Transverse colon (tissue), 4 donors: ENCODE results near the gene SSH2. TPM values are rescaled to one million over a fixed set of nuclear protein-coding genes. Genes with fewer than 3 reads are reported as not detected.
A peak's percentile ranks its signal among the peaks of the same experiment; 100 is the strongest.

ENCODE experiments used
- DNase-seq: peaks from one replicate; pipeline ENCODE4 v3.0.0-alpha.2; 2019
- H3K27ac ChIP-seq, 4 donors: fragments of 200-600 bp; sonication (generic); 2 replicates each; pipeline ENCODE4 v1.5.1; 2016 to 2018; ENCODE audit warnings: inconsistent platforms in 4 of 4
- H3K27me3 ChIP-seq: fragments of 200-600 bp; sonication (generic); 2 replicates; pipeline ENCODE4 v1.5.1; 2017; ENCODE audit warnings: inconsistent platforms
- H3K36me3 ChIP-seq, 4 donors: fragments of 200-600 bp; sonication (generic); 2 replicates each; pipeline ENCODE4 v1.5.1; 2017 to 2019; ENCODE audit warnings: inconsistent platforms in 4 of 4
- H3K4me1 ChIP-seq, 4 donors: fragments of 200-600 bp; sonication (generic); 2 replicates each; pipeline ENCODE4 v1.5.1; 2017 to 2020; ENCODE audit warnings: inconsistent platforms in 4 of 4
- H3K4me3 ChIP-seq, 4 donors: fragments of 200-600 bp; sonication (generic); 1 replicate in 1 of 4; 2 replicates in 3 of 4; pipeline versions ENCODE4 v1.5.1 to v1.6.1; 2017 to 2019; ENCODE audit warnings: inconsistent platforms in 4 of 4
- H3K9me3 ChIP-seq, 2 donors: fragments of 200-600 bp; sonication (generic); 2 replicates each; pipeline ENCODE4 v1.5.1; 2017 to 2019; ENCODE audit warnings: inconsistent platforms in 2 of 2
- CTCF ChIP-seq, 5 experiments: fragments of 200-600 bp in 3 of 5; fragments of 450-650 bp in 2 of 5; sonication (generic) in 3 of 5; IDR thresholded peaks; 1 replicate in 2 of 5; 2 replicates in 3 of 5; pipeline ENCODE4 v1.5.1; 2016 to 2017; ENCODE audit warnings: antibody characterized with exemption in 5 of 5, inconsistent platforms in 3 of 5, mild to moderate bottlenecking in 2 of 5, moderate library complexity in 1 of 5
- EP300 ChIP-seq: sonication (generic); formaldehyde crosslinking; IDR thresholded peaks from one replicate; pipeline ENCODE4 v1.6.1; 2017; ENCODE audit warnings: antibody characterized with exemption, low read depth
- POLR2A ChIP-seq: fragments of 450-650 bp; IDR thresholded peaks from one replicate; pipeline ENCODE4 v1.6.1; 2016; ENCODE audit warnings: antibody characterized with exemption, mild to moderate bottlenecking, moderate library complexity
- POLR2AphosphoS5 ChIP-seq, 3 donors: sonication (generic); formaldehyde crosslinking; IDR thresholded peaks; one replicate each; pipeline ENCODE4 v1.6.1; 2016; ENCODE audit warnings: antibody characterized with exemption in 3 of 3
- WGBS, 2 donors: methylation state at CpG; one replicate each; pipeline ENCODE4 v1.1.5; 2018; ENCODE audit warnings: low coverage in 1 of 2; 5-methylcytosine and 5-hydroxymethylcytosine counted together
- in situ Hi-C, 4 donors: fragments of 200-750 bp; cut with MboI; loops; one replicate each; pipeline versions ENCODE4 v1.15.0 to v1.15.1; 2017; ENCODE audit warnings: low sequenced_read_pairs in 3 of 4, low pct_ligation_motif_present in 1 of 4, low pct_unique_long_range_greater_than_20kb in 1 of 4
- intact Hi-C: fragments of 100-400 bp; cut with DNase I; formaldehyde crosslinking; loops from one replicate; pipeline ENCODE4 v1.15.1; 2023; ENCODE audit warnings: low total_unique reads
- total RNA-seq, 4 donors: library from RNA; depleted of rRNA; stranded (reverse); fragments of >200 nt; gene quantifications; one replicate each; pipeline ENCODE4 v1.1.0, GENCODE V29; 2016

SSH2 gene
- total RNA-seq, 4 donors from 2014 or later = 15.3 to 99.9 (median 46.0) TPM

DNA sequence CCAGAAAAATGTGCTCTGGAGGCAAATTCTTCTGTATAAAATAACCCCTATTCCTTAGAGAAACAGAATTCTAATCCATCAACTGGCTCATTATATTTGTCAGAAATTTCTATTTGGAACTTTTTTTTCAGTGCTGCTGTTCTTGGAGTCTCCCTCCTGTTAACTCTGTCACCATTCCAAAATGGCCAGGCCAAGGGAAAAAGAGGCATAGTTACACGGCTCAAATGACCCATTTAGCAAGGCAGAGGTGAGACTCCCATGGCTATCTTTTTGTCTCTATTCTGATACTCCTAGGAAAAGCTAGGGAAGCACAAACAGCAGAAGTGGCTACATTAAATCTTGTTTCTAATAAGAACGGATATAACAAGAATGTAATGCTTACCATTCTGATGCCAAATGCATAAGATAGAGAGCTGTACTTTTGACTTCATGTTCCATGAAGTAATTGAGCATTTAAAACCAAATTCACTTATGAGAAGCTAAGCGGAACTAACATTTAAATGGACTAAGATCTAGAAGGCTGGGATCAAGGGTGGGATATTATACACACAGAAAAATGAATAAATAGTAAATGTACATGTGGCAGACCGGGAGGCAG, 242.9 kb downstream of the SSH2 start:
- intact Hi-C loops = no loop called here
- no peak overlapping the region for H3K4me3 ChIP-seq
- no peaks in the 10 kb centered on the region for H3K9me3 ChIP-seq
- TF ChIP-seq POLR2AphosphoS5 (IDR thresholded peaks at IDR 0.05) (no peak), EP300 (no peak), CTCF (IDR thresholded peaks at IDR 0.05) (no peak), POLR2A (no peak)
- peaks cover 0 to 16% (median 3%) of the 10 kb centered on the region in 4 donors for H3K4me1 ChIP-seq
- no peak overlapping the region for H3K27ac ChIP-seq
- 80 to 82% methylated on average over 3 to 4 of the region's 4 CpGs for WGBS, 2 donors
- in situ Hi-C loops = no loop called here
- H3K27me3 ChIP-seq = no peaks in the 10 kb centered on the region
- no peaks in the 10 kb centered on the region for H3K36me3 ChIP-seq
- DNase-seq = no peak

GRCh38 chr17:29683481-29683880, 246.5 kb downstream of the SSH2 start:
- Histone ChIP-seq H3K4me1 (peaks cover 0 to 16% (median 3%) of the 10 kb centered on the region in 4 donors), H3K27me3 (no peaks in the 10 kb centered on the region), H3K9me3 (no peaks in the 10 kb centered on the region), H3K27ac (peak overlapping the region; percentile 45 to 60 (median 47)), H3K36me3 (no peaks in the 10 kb centered on the region), H3K4me3 (no peak overlapping the region)
- in situ Hi-C loops (no loop called here), intact Hi-C loops (no loop called here)
- DNase-seq = no peak
- TF ChIP-seq POLR2AphosphoS5 (IDR thresholded peaks at IDR 0.05) (no peak), EP300 (no peak), POLR2A (no peak), CTCF (IDR thresholded peaks at IDR 0.05) (no peak)
- WGBS, 2 donors = 48% methylated on average over 1 of the region's 1 CpG; no CpG with 5 or more reads in 1 of the 2 donors

DNA sequence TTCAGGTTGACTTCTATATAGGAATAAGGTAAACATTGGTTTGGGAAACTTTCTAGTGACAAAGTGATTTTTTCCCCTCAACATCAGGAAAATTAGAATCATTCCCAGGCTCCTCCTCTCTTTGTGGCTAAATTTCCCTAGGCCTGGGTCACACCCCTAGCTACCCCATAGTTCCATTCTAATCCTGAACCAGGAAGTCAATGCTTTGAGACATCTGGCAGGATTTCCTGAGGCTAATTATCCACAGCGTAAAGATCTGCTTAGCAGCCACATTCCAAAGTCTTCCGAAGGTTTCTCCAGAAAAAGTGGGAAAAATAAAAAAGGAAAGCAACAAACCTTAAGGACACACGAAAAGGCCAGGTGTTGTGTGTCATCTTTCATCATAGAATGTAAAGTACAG, 247.0 kb downstream of the SSH2 start:
- TF ChIP-seq POLR2A = no peak
- no peak for TF ChIP-seq EP300
- no peak for TF ChIP-seq CTCF (IDR thresholded peaks at IDR 0.05)
- no peak for TF ChIP-seq POLR2AphosphoS5 (IDR thresholded peaks at IDR 0.05)
- Histone ChIP-seq H3K27ac (peak overlapping the region; percentile 45 to 60 (median 47)), H3K4me3 (no peak overlapping the region), H3K36me3 (no peaks in the 10 kb centered on the region), H3K27me3 (no peaks in the 10 kb centered on the region), H3K4me1 (peaks cover 0 to 20% (median 3%) of the 10 kb centered on the region in 4 donors), H3K9me3 (no peaks in the 10 kb centered on the region)
- no peak for DNase-seq
- WGBS, 2 donors = 8 to 33% methylated on average over 2 to 3 of the region's 3 CpGs
- in situ Hi-C loops = no loop called here
- intact Hi-C loops = no loop called here

DNA sequence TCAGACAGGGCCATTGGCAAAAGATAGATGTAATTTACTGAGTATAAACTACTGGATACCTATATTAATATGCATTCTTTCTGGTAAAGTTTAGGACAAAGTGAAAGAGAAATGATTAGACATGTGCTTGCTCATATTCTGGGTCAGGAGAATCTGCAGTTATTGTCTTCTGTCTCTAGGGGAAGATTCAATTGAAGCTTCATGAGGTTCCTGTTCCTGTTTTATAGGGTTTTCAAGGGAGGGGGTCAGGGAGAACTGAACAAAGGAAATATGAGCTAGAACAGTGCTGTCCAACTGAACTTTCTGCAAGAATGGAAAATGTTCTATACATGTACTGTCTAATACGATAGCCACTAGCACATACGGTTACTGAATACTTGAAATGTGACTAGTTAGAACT, 248.0 kb downstream of the SSH2 start:
- Histone ChIP-seq H3K36me3 (peaks cover 0 to 6% (median 0%) of the 10 kb centered on the region in 4 donors), H3K27ac (peak overlapping the region; percentile 45 to 60 (median 47)), H3K4me3 (no peak overlapping the region), H3K27me3 (no peaks in the 10 kb centered on the region), H3K9me3 (no peaks in the 10 kb centered on the region), H3K4me1 (peaks cover 0 to 24% (median 3%) of the 10 kb centered on the region in 4 donors)
- no peak for DNase-seq
- in situ Hi-C loops = no loop called here
- TF ChIP-seq EP300 (no peak), POLR2A (no peak), CTCF (IDR thresholded peaks at IDR 0.05) (no peak)
- WGBS, 2 donors = 71 to 82% methylated on average over 2 of the region's 2 CpGs
- intact Hi-C loops = no loop called here
